ENCODE measurements around the gene ITGB3.

ITGB3 gene

DNA sequence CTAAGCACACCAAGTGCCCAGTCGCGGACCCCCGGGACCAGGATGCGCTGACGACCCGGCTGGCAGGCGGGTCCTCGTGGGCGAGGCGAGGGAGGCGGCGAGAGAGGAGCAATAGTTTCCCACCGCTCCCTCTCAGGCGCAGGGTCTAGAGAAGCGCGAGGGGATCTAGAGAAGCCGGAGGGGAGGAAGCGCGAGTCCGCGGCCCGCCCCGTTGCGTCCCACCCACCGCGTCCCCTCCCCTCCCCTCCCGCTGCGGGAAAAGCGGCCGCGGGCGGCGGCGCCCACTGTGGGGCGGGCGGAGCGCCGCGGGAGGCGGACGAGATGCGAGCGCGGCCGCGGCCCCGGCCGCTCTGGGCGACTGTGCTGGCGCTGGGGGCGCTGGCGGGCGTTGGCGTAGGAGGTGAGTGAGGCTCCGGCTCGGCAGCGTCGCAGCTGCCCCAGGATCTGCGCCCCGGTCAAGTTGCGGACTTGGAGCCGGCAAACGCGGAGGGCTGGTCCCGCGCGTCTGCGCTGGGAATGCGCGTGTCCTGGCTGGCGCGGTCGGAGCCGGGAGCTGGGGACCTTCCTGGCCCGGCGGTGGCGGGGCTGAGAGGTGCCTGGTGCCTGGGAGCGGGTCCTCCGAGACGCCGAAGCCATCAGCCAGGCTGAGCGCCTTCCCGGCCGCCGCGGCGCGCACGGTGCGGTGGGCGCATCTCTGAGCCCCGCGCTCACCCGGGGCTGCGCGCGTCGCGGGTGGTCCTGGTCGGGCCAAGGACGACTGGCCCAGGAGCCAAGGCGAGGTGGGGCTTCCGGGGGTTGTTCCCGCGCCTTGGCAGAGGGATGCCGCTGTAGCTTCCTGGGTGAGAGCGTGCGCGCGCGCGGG, at the start of gene ITGB3:
Gene ITGB3 (plus strand): TSS at position 287 of the 862 bp plus-strand sequence. CDS start 35 bp downstream, at position 322.
- peak; percentile 33 to 84 for DNase-seq (ENCODE audit: low spot score in 2 of 2)
- Histone ChIP-seq H3K36me3 (replicated peaks) (no peaks in the 10 kb centered on the region), H3K4me3 (peak within 1 kb of the TSS; percentile 36), H3K27me3 (ENCODE audit: low read depth) (peaks cover 28% of the 10 kb centered on the region), H3K9me3 (no peaks in the 10 kb centered on the region), H3K4me1 (peaks cover 20% of the 10 kb centered on the region)
- in situ Hi-C loops (cut with MboI; ENCODE audit: low sequenced_read_pairs), result no loop called here

GRCh38 chr17:47203984-47204721, 49.5 kb upstream of the ITGB3 start:
- no peak for DNase-seq (ENCODE audit: low spot score in 2 of 2)
- Histone ChIP-seq H3K4me1 (no peaks in the 10 kb centered on the region), H3K4me3 (no peak overlapping the region), H3K9me3 (no peaks in the 10 kb centered on the region), H3K27me3 (ENCODE audit: low read depth) (no peaks in the 10 kb centered on the region), H3K36me3 (replicated peaks) (no peaks in the 10 kb centered on the region)
- in situ Hi-C loops (cut with MboI; ENCODE audit: low sequenced_read_pairs), result no loop called here

GRCh38 chr17:47204722-47205418, 48.8 kb upstream of the ITGB3 start:
- Histone ChIP-seq H3K4me3 (no peak overlapping the region), H3K36me3 (replicated peaks) (no peaks in the 10 kb centered on the region), H3K9me3 (no peaks in the 10 kb centered on the region), H3K4me1 (no peaks in the 10 kb centered on the region), H3K27me3 (ENCODE audit: low read depth) (no peaks in the 10 kb centered on the region)
- in situ Hi-C loops (cut with MboI; ENCODE audit: low sequenced_read_pairs), result no loop called here
- DNase-seq (ENCODE audit: low spot score in 2 of 2), result no peak

- DNase-seq (ENCODE audit: low spot score in 2 of 2), result no peak
- in situ Hi-C loops (cut with MboI; ENCODE audit: low sequenced_read_pairs), result no loop called here
- Histone ChIP-seq H3K4me1 (no peaks in the 10 kb centered on the region), H3K36me3 (replicated peaks) (no peaks in the 10 kb centered on the region), H3K9me3 (no peaks in the 10 kb centered on the region), H3K27me3 (ENCODE audit: low read depth) (no peaks in the 10 kb centered on the region), H3K4me3 (no peak overlapping the region)
Measured at GRCh38 chr17:47205419-47205963, 48.1 kb upstream of the ITGB3 start.

DNA sequence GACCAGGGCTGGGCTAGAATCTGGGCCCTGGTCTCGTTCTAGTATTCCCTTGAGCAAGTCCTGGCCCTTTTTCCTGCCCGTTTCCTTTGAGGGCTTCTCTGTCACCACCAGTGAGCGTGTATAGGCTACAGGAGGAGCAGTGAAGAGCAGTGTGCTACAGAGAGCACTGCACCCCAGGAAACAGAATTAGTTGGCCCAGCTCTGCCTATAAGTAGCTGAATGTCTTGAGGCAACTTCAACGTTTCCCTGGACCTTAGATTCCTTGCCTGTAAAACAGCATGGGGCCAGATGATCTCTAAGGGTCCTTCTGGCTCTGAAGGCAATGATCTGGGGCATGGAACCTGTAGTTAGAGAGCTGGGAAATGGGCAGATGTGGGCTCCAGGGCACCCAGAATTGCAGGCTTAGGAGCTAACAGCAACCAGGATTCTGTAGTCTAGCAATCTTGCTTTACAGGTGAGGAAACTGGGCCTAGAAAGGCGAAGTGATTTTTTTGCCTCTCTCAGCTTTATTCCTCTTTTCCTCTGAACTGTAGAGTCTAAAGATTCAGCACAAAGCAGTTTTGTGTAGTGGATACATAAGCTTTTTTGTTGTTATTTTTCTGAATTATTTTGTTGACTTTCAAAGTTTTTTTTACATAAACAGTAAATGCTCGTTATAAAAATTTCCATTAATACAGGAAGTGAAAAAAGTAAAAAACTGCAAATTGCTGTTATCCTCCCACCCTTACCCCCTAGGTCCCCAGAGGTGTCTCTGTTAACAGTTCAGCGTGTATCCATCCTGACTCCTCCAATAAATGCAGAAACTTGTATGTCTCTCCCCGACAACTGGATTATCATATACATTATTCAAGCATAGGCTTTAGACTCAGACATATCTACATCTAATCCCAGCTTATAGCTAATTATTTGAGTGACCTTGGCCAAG, 46.2 kb upstream of the ITGB3 start:
- in situ Hi-C loops (cut with MboI; ENCODE audit: low sequenced_read_pairs), result no loop called here
- no peak overlapping the region for H3K4me3 ChIP-seq
- H3K27me3 ChIP-seq (ENCODE audit: low read depth), result no peaks in the 10 kb centered on the region
- no peaks in the 10 kb centered on the region for H3K9me3 ChIP-seq
- DNase-seq (ENCODE audit: low spot score in 2 of 2), result no peak
- no peaks in the 10 kb centered on the region for H3K36me3 ChIP-seq (replicated peaks)
- H3K4me1 ChIP-seq, result no peaks in the 10 kb centered on the region

DNA sequence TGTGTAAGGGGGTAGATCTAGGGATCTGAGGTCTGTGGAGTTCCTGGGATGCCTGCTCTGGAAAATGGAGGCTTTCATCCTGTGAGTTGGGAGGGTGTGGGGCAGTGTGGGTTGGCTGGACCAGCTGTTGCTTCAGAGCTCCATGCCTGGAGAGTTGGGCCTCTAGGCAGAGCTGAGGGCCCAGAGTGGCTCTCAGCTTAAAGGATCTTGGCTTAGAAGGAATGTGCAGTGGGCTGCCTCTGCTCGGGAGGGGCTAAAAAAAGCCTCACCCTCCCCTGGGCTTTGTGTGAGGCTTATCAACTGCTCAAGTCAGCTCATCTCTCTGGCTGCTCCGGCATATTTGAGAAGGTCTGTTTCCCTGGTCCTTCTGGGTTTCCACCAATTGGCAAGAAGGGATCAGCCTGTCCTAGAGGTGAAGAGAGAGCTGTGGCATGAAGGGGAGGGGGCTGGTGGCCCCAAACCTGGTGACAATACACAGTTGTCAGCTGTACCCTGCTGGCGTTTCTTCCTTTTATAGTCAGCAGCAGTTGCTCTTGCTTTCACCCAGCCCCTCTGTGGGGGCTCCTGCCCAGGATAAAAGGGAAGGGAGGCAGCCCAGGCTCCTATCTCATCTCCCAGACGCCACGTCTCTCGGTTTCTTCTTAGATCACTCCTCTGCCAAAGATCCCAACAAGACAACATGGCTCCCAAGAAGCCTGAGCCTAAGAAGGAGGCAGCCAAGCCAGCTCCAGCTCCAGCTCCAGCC, 44.7 kb upstream of the ITGB3 start, which contains the start of gene MYL4:
Gene MYL4 (plus strand): TSS at position 605 of the 745 bp plus-strand sequence. CDS start 75 bp downstream, at position 680.
- in situ Hi-C loops (cut with MboI; ENCODE audit: low sequenced_read_pairs), result no loop called here
- no peak for DNase-seq (ENCODE audit: low spot score in 2 of 2)
- Histone ChIP-seq H3K9me3 (no peaks in the 10 kb centered on the region), H3K4me1 (no peaks in the 10 kb centered on the region), H3K4me3 (no peak within 1 kb of the TSS), H3K36me3 (replicated peaks) (no peaks in the 10 kb centered on the region), H3K27me3 (ENCODE audit: low read depth) (no peaks in the 10 kb centered on the region)

DNA sequence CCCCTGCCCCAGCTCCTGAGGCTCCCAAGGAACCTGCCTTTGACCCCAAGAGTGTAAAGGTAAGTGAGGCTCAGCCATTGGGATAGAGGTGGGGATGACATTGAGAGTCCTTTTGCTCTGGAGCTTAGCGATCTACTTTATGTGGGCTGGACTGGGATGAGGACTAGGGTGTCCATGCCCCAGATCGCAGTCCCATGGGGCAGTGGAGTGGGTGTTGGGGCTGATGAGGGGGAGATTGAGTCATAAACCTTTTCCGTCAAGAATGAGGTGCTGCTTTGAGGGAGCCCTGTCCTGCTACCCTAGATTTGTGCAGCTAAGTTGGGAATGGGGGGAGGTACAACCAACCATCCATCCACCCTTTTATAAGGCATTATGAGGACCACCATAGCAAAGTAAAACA, 44.1 kb upstream of the ITGB3 start:
- Histone ChIP-seq H3K36me3 (replicated peaks) (no peaks in the 10 kb centered on the region), H3K9me3 (no peaks in the 10 kb centered on the region), H3K4me1 (no peaks in the 10 kb centered on the region), H3K27me3 (ENCODE audit: low read depth) (no peaks in the 10 kb centered on the region), H3K4me3 (no peak overlapping the region)
- in situ Hi-C loops (cut with MboI; ENCODE audit: low sequenced_read_pairs), result no loop called here
- no peak for DNase-seq (ENCODE audit: low spot score in 2 of 2)

DNA sequence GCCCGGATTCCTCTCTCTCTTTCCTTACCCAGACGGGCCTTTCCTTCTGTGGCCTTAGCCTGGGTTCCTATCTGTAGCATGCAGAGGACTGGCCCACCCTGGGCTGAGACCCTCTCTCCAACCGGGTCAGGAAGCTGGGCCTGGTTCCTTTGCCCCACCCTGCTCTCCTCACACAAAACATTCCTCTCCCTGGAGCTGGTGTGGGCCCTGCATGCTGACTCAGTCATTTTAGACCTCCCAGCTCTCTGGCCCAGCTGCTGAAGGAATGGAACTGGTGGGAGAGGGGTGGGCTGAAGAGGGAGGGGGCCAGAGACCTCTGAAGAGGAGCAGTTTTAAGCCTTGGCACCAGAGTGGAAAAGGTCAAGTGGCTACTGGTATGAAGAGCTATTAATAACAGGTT, 43.5 kb upstream of the ITGB3 start:
- no peak for DNase-seq (ENCODE audit: low spot score in 2 of 2)
- H3K9me3 ChIP-seq, result no peaks in the 10 kb centered on the region
- no peak overlapping the region for H3K4me3 ChIP-seq
- H3K4me1 ChIP-seq, result no peaks in the 10 kb centered on the region
- H3K36me3 ChIP-seq (replicated peaks), result no peaks in the 10 kb centered on the region
- in situ Hi-C loops (cut with MboI; ENCODE audit: low sequenced_read_pairs), result no loop called here
- H3K27me3 ChIP-seq (ENCODE audit: low read depth), result peaks cover 4% of the 10 kb centered on the region

GRCh38 chr17:47210779-47211178, 42.8 kb upstream of the ITGB3 start:
- Histone ChIP-seq H3K4me3 (no peak overlapping the region), H3K4me1 (no peaks in the 10 kb centered on the region), H3K27me3 (ENCODE audit: low read depth) (peaks cover 5% of the 10 kb centered on the region), H3K9me3 (no peaks in the 10 kb centered on the region), H3K36me3 (replicated peaks) (no peaks in the 10 kb centered on the region)
- in situ Hi-C loops (cut with MboI; ENCODE audit: low sequenced_read_pairs), result no loop called here
- no peak for DNase-seq (ENCODE audit: low spot score in 2 of 2)

DNA sequence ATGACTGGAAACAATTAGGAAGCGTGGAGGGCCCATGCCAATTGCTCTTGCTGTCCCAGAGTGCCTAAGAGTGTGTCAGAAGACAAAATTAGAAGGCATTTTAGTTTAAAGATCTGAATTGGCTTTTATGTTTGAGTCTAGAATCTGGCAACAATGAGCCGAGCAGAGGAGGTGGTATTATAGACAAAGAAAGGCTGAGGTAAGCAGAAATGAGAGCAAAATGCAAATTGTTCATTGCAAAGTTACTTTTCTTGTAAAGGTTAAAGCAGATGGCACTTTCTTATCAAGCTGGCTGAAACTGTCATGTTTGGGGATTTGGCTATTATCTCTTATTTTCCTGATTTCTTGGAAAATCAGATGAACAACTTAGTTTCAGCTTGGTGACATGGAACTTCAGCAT, 41.2 kb upstream of the ITGB3 start:
- Histone ChIP-seq H3K27me3 (ENCODE audit: low read depth) (peaks cover 5% of the 10 kb centered on the region), H3K4me3 (no peak overlapping the region), H3K36me3 (replicated peaks) (no peaks in the 10 kb centered on the region), H3K9me3 (no peaks in the 10 kb centered on the region), H3K4me1 (no peaks in the 10 kb centered on the region)
- in situ Hi-C loops (cut with MboI; ENCODE audit: low sequenced_read_pairs), result no loop called here
- DNase-seq (ENCODE audit: low spot score in 2 of 2), result no peak

DNA sequence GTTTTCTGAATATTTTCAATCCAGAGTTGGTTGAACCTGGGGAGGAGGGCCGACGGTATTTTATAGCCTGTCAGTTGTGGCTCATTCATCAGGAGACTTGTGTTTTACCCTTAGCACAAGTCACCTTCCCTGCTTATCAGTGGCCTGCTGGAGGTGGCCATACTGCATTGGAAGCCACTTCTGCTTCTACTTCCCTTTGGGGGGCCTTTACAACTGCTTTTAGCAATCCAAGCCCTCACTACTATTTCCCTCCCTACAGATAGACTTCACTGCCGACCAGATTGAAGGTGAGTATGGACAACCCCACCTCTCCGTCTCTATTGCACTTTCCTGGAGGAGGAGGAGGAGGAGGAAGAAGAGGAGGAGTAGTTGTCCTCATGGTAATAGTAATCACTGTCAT, 40.1 kb upstream of the ITGB3 start:
- no peak for DNase-seq (ENCODE audit: low spot score in 2 of 2)
- no peaks in the 10 kb centered on the region for H3K36me3 ChIP-seq (replicated peaks)
- in situ Hi-C loops (cut with MboI; ENCODE audit: low sequenced_read_pairs), result no loop called here
- no peaks in the 10 kb centered on the region for H3K4me1 ChIP-seq
- H3K27me3 ChIP-seq (ENCODE audit: low read depth), result peaks cover 5% of the 10 kb centered on the region
- H3K9me3 ChIP-seq, result no peaks in the 10 kb centered on the region
- no peak overlapping the region for H3K4me3 ChIP-seq

GRCh38 chr17:47214931-47215330, 38.7 kb upstream of the ITGB3 start:
- no peak overlapping the region for H3K4me3 ChIP-seq
- DNase-seq (ENCODE audit: low spot score in 2 of 2), result no peak
- H3K36me3 ChIP-seq (replicated peaks), result no peaks in the 10 kb centered on the region
- no peaks in the 10 kb centered on the region for H3K4me1 ChIP-seq
- in situ Hi-C loops (cut with MboI; ENCODE audit: low sequenced_read_pairs), result no loop called here
- no peaks in the 10 kb centered on the region for H3K9me3 ChIP-seq
- H3K27me3 ChIP-seq (ENCODE audit: low read depth), result peaks cover 5% of the 10 kb centered on the region
